LHCN-M2 (cell line): ENCODE data around the gene ARHGAP6. TPM values are rescaled to one million over a fixed set of nuclear protein-coding genes. Genes with fewer than 3 reads are reported as not detected.

Source experiments
- DNase-seq: peaks from one replicate; pipeline ENCODE4 v3.0.0-alpha.2; 2012; ENCODE audit warnings: low read depth
- total RNA-seq: library from RNA; depleted of rRNA; stranded (reverse); fragments of >200 nt; gene quantifications from 2 replicates; pipeline ENCODE4 v1.2.3, GENCODE V29; 2014

The ARHGAP6 gene
- total RNA-seq, 1 experiment from 2014 or later, result 5.2 TPM

GRCh38 chrX:11575332-11575731 lies 90.4 kb downstream of the ARHGAP6 start:
- no peak for DNase-seq

GRCh38 chrX:11567528-11568220 lies 98.0 kb downstream of the ARHGAP6 start:
- DNase-seq, result no peak

- DNase-seq, result no peak
Observed at GRCh38 chrX:11566789-11567188, 98.9 kb downstream of the ARHGAP6 start.

GRCh38 chrX:11566173-11566572 lies 99.5 kb downstream of the ARHGAP6 start:
- DNase-seq, result no peak

- DNase-seq, result no peak
Observed at GRCh38 chrX:11564546-11564945, 101.2 kb downstream of the ARHGAP6 start.

- DNase-seq, result no peak
Observed at GRCh38 chrX:11562570-11562969, 103.2 kb downstream of the ARHGAP6 start.

GRCh38 chrX:11558972-11559371 lies 106.7 kb downstream of the ARHGAP6 start:
- DNase-seq, result peak; percentile 16

GRCh38 chrX:11557120-11557519 lies 108.6 kb downstream of the ARHGAP6 start:
- peak; percentile 72 for DNase-seq

GRCh38 chrX:11555759-11556158 lies 110.0 kb downstream of the ARHGAP6 start:
- DNase-seq, result peak; percentile 59

- DNase-seq, result no peak
Observed at GRCh38 chrX:11553594-11553993, 112.1 kb downstream of the ARHGAP6 start.

- no peak for DNase-seq
Observed at GRCh38 chrX:11551151-11551550, 114.6 kb downstream of the ARHGAP6 start.

GRCh38 chrX:11546917-11547316 lies 118.8 kb downstream of the ARHGAP6 start:
- DNase-seq, result no peak

- DNase-seq, result no peak
Observed at GRCh38 chrX:11543249-11543648, 122.5 kb downstream of the ARHGAP6 start.

GRCh38 chrX:11541510-11541909 lies 124.2 kb downstream of the ARHGAP6 start:
- no peak for DNase-seq

GRCh38 chrX:11540532-11541377 lies 125.0 kb downstream of the ARHGAP6 start:
- peak; percentile 52 for DNase-seq

- no peak for DNase-seq
Observed at GRCh38 chrX:11537141-11537540, 128.6 kb downstream of the ARHGAP6 start.

- no peak for DNase-seq
Observed at GRCh38 chrX:11535156-11535919, 130.4 kb downstream of the ARHGAP6 start.

GRCh38 chrX:11533199-11533651 lies 132.5 kb downstream of the ARHGAP6 start:
- DNase-seq, result peak; percentile 66

GRCh38 chrX:11532291-11533078 lies 133.2 kb downstream of the ARHGAP6 start:
- peak; percentile 34 for DNase-seq

- no peak for DNase-seq
Observed at GRCh38 chrX:11531226-11531625, 134.5 kb downstream of the ARHGAP6 start.

- peak; percentile 45 for DNase-seq
Observed at GRCh38 chrX:11530621-11531020, 135.1 kb downstream of the ARHGAP6 start.
